ENCODE data around the gene TMIGD3.
"Not testable (repeated sequence)": the region's sequence is repeated elsewhere in the genome, so short reads cannot be mapped to it uniquely, and the experiment has no call there.

Gene TMIGD3

GRCh38 chr1:111503585-111504060 is at the start of gene TMIGD3, which contains the start of gene ADORA3:
TMIGD3 (minus strand) TSS chr1:111503633; CDS start chr1:111503354, 279 bp downstream.
ADORA3 (minus strand) TSS chr1:111503633; CDS start chr1:111503354, 279 bp downstream.
- DNase-seq = no peak

GRCh38 chr1:111553196-111553595 is 49.8 kb upstream of the TMIGD3 start:
- DNase-seq = no peak

GRCh38 chr1:111552587-111552986 is 49.2 kb upstream of the TMIGD3 start:
- DNase-seq = no peak

GRCh38 chr1:111551623-111552411 is 48.4 kb upstream of the TMIGD3 start:
- no peak for DNase-seq

- DNase-seq = not testable (repeated sequence)
Observed at GRCh38 chr1:111547786-111548185, 44.4 kb upstream of the TMIGD3 start.

GRCh38 chr1:111542187-111542586 is 38.8 kb upstream of the TMIGD3 start:
- no peak for DNase-seq

- no peak for DNase-seq
Observed at GRCh38 chr1:111541721-111542120, 38.3 kb upstream of the TMIGD3 start.

DNA sequence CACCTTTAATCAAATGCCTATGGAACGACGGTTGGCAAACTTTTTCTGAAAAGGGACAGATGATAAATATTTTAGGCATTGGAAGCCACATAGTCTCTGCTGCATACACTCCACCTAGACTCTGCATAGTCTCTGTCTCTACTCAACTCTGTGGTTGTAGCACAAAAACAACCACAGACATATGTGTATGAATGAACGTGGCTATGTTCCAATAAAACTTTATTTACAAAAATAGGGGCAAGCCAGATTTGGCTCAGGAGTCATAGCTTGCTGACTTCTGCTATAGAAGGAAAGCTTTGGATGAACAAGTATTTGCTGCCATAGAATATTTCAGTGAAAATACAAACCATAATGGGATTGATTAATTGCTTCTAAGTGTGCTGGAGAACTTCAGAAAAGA is 37.5 kb upstream of the TMIGD3 start:
- DNase-seq = no peak

DNA sequence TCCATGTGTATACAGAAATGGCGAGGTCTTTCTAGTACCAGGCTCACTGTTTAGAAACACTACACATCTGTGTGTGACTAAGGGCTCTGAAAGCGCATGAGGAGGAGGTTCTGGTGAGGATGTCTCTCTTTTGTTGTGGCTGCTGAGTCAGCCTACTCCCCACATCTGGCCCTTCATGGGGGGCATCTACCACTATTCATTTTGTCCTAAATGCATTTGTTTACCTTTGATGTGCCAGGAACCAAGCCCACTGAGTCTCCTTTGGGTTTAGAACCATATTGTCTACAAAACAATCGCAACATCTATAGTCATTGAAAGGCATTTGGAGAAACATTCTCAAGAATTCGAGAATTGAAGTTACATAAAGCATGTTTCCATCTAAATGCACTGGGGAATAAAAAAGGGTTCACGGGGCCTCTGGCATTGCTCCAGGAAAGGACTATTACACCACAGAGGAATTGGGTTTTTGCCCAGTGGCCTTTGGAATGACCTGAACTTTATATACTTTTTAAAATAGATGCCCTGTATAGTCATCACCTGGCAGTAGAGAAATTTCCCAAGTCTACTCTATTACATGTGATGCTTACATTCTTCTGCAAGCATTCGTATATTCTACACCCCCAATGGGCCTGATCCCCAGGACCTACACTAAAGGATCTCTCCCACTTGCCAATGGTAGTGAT is 35.1 kb upstream of the TMIGD3 start:
- no peak for DNase-seq

- DNase-seq = no peak
Observed at GRCh38 chr1:111535256-111536191, 32.1 kb upstream of the TMIGD3 start.

DNA sequence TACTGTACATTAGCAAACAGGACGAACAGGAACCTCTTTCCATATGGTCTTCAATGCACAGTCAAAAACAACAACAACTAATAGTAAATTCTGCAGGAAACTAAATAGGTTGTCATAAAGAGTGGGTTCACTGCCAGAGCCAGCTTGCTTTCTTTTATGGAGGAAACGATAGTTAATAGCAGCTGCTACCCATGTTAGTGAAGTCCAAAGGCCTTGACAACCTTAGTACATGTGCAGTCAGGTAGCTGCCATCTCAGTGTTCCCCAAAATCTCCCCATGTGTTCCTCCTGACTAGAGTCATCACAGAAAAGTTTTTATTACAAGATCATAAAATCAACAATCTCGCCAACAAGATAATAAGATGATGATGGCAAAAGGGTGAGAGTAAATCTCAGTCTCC is 16.6 kb upstream of the TMIGD3 start:
- DNase-seq = no peak

DNA sequence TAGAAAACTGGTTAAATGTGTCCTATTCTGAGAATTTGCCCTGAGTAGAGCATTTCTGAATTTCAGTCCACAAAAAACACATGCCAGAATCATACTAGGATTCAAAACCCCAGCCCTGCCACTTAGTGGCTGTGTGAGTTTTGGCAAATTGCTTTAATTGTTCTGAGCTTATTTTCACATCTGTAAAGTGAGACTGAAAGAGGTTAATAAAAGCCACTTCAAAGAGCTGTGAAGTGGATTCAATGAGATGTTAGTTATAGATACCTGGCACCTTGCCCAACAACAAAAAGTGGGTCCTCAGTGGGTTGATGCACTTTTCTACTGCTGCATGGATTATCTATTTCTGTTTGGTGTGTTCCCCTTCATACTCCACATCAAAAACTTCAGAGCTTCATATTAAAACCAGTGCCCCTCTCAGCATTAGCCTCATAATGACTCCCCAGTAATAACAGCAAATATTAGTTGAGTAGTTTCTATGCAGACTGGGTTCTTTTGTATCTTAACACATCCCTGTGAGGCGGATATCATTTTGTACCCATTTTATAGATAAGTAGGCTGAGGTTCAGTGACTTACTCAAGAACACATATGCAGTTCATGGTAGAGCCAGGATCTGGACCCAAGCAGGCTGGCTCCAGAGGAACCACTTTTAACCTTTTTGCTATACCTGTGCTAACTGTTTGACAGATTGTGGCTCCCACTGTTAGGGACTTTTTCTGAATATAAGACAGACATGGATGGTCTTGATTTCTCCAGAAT is 14.2 kb upstream of the TMIGD3 start:
- peak; percentile 29 for DNase-seq

DNA sequence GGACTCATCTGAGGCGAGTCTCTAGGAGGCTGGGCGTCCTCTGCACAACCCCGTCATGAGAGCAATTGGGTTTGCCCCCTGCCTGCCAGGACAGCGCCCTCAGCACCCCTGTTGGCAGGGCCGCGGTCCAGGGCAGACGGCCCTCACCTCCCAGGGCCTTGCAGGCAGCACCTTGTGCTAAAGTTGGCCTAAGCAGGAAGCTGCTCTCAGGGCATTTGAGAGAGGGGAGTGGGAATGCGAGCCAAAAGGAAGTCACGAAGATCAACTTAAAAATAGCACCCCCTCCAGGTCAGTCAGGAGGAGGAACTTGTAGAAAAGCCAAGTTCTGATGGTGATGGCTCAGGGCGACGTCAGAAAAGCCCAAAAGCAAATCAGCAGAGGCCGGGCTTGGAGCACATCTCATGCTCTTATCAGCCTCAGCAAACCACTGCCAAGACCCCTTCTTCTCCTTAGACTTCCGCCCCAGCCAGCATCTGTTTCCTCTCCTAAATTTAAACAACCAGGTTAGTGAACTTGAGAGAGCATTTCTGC is 12.6 kb upstream of the TMIGD3 start:
- peak; percentile 38 for DNase-seq

GRCh38 chr1:111515291-111516004 is 12.0 kb upstream of the TMIGD3 start:
- DNase-seq = peak; percentile 32

GRCh38 chr1:111513410-111514020 is 10.1 kb upstream of the TMIGD3 start:
- DNase-seq = no peak

- no peak for DNase-seq
Observed at GRCh38 chr1:111512931-111513330, 9.5 kb upstream of the TMIGD3 start.

GRCh38 chr1:111512132-111512889 is 8.9 kb upstream of the TMIGD3 start:
- no peak for DNase-seq

GRCh38 chr1:111511370-111511769 is 7.9 kb upstream of the TMIGD3 start:
- DNase-seq = no peak

- DNase-seq = no peak
Observed at GRCh38 chr1:111509997-111510375, 6.6 kb upstream of the TMIGD3 start.
